ENCODE measurements around the gene CMKLR1.

- TF ChIP-seq CTCF (conservative IDR thresholded peaks at IDR 0.05; ENCODE audit: low read depth, low read length), result no peak
- no peak for TF ChIP-seq EZH2 (IDR thresholded peaks at IDR 0.05; ENCODE audit: borderline replicate concordance, low read depth, low read length, poor library complexity, severe bottlenecking)
These were observed 85.6 kb downstream of the CMKLR1 start for GRCh38 chr12:108253540-108253939.

Measured in A673 (cell line).